Measurements from ENCODE around the gene HNMT. TPM values are rescaled to one million over a fixed set of nuclear protein-coding genes. Genes with fewer than 3 reads are reported as not detected.
A peak's percentile ranks its signal among the peaks of the same experiment; 100 is the strongest.

HNMT gene
- total and polyA plus RNA-seq, 2 of the 13 experiments (the other 11 are each of a cell fraction or from before 2014, with no cell fraction given): 279 to 309 TPM

DNA sequence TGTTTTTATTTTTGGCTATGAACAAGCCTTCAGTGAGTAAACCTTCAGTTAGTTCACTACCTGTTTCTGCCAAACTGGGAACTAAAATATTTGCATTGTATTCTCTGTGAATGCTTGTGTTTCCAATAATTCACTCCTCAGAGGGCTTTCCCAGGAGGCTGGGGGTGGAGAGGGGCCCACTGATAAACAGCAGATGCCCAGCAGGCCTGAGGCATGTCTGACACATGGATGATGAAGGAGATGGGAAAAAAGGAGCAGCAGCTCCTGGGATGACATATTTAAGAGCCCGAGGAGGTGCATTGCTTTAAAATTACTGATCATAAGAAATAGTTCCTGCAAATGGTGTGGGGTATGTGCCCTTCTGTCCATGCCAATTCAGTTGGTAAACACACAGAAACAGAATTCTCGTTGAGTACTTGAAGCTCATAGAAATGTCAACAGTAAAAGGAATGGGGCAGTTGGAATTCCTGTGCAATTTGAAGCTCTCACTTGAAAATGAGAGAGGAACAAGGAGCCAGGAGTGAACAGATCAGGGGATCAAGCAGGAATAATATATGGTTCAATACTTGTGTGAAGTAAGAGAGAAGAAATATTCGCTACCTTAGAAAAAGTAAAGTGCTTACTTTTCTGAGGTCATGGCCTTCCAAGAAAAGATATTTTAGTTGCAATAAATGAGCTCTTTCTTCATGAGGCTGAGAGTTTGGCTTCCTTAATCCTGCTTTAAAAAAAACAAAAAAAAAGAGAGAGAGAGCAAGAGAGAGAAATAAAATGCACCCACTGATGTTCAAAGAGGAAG, 22.0 kb upstream of the HNMT start (continued):
- no peak for TF ChIP-seq TFDP1 (CRISPR knock-in tag; IDR thresholded peaks at IDR 0.05; ENCODE audit: borderline replicate concordance)
- no peak for TF ChIP-seq MTA3 (CRISPR knock-in tag; IDR thresholded peaks at IDR 0.05)
- peak; percentile 59 for TF ChIP-seq NKX3-1 (CRISPR knock-in tag; IDR thresholded peaks at IDR 0.05)
- TF ChIP-seq ZNF557 (CRISPR knock-in tag; IDR thresholded peaks at IDR 0.05): no peak
- TF ChIP-seq REL (CRISPR knock-in tag; conservative IDR thresholded peaks at IDR 0.05): no peak
- TF ChIP-seq TARDBP (CRISPR knock-in tag; IDR thresholded peaks at IDR 0.05): no peak; the same call in 1 of the 2 replicates
- no peak for TF ChIP-seq PHF20 (CRISPR knock-in tag; IDR thresholded peaks at IDR 0.05)
- no peak for TF ChIP-seq JARID2 (CRISPR knock-in tag; IDR thresholded peaks at IDR 0.05; ENCODE audit: insufficient replicate concordance)
- no peak for TF ChIP-seq KLF9 (CRISPR knock-in tag; IDR thresholded peaks at IDR 0.05; ENCODE audit: low read depth)
- no peak for TF ChIP-seq ARID3A (IDR thresholded peaks at IDR 0.05; ENCODE audit: low read depth, low read length)
- TF ChIP-seq, protein P1, sequence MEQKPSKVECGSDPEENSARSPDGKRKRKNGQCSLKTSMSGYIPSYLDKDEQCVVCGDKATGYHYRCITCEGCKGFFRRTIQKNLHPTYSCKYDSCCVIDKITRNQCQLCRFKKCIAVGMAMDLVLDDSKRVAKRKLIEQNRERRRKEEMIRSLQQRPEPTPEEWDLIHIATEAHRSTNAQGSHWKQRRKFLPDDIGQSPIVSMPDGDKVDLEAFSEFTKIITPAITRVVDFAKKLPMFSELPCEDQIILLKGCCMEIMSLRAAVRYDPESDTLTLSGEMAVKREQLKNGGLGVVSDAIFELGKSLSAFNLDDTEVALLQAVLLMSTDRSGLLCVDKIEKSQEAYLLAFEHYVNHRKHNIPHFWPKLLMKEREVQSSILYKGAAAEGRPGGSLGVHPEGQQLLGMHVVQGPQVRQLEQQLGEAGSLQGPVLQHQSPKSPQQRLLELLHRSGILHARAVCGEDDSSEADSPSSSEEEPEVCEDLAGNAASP (CRISPR knock-in tag; IDR thresholded peaks at IDR 0.05; ENCODE audit: borderline replicate concordance): peak; percentile 9; the same call in 1 of the 2 replicates
- peak; percentile 10; the same call in 1 of the 2 replicates for TF ChIP-seq ZNF3 (CRISPR knock-in tag; IDR thresholded peaks at IDR 0.05)
- no peak for TF ChIP-seq ZNF275 (CRISPR knock-in tag; IDR thresholded peaks at IDR 0.05; ENCODE audit: borderline replicate concordance)
- TF ChIP-seq ZNF501 (CRISPR knock-in tag; IDR thresholded peaks at IDR 0.05): peak; percentile 58; the same call in 1 of the 2 replicates
- no peak for TF ChIP-seq ZBTB38 (CRISPR knock-in tag; IDR thresholded peaks at IDR 0.05)
- TF ChIP-seq TGIF2 (CRISPR knock-in tag; IDR thresholded peaks at IDR 0.05): peak; percentile 65; the same call in 1 of the 2 replicates
- no peak for TF ChIP-seq ZNF232 (CRISPR knock-in tag; IDR thresholded peaks at IDR 0.05; ENCODE audit: borderline replicate concordance)
- peak; percentile 29; the same call in 1 of the 2 replicates for TF ChIP-seq ZNF841 (CRISPR knock-in tag; IDR thresholded peaks at IDR 0.05; ENCODE audit: borderline replicate concordance)
- TF ChIP-seq, protein P2, sequence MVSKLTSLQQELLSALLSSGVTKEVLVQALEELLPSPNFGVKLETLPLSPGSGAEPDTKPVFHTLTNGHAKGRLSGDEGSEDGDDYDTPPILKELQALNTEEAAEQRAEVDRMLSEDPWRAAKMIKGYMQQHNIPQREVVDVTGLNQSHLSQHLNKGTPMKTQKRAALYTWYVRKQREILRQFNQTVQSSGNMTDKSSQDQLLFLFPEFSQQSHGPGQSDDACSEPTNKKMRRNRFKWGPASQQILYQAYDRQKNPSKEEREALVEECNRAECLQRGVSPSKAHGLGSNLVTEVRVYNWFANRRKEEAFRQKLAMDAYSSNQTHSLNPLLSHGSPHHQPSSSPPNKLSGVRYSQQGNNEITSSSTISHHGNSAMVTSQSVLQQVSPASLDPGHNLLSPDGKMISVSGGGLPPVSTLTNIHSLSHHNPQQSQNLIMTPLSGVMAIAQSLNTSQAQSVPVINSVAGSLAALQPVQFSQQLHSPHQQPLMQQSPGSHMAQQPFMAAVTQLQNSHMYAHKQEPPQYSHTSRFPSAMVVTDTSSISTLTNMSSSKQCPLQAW (CRISPR knock-in tag; IDR thresholded peaks at IDR 0.05): peak; percentile 47; the same call in 1 of the 2 replicates
- peak; percentile 67 for TF ChIP-seq KAT8 (CRISPR knock-in tag; IDR thresholded peaks at IDR 0.05)
- no peak for TF ChIP-seq ZNF225 (CRISPR knock-in tag; IDR thresholded peaks at IDR 0.05)

Measured in HepG2 (cell line).